GM19463 (cell line): ENCODE results near the gene SEMA5A.
A peak's percentile ranks its signal among the peaks of the same experiment; 100 is the strongest.

Experiments
- ATAC-seq: cut with Tn5 transposase; IDR thresholded peaks from one replicate; pipeline ENCODE4 v1.9.1; 2021; ENCODE audit warnings: mild to moderate bottlenecking, moderate library complexity; ENCODE audit not compliant: unreplicated experiment

SEMA5A gene

GRCh38 chr5:9545992-9546851 is at the start of gene SEMA5A:
SEMA5A (minus strand) TSS chr5:9546075; CDS start chr5:9379946, 166,129 bp downstream.
- ATAC-seq: peak; percentile 49

- no peak for ATAC-seq
Measured at GRCh38 chr5:9594913-9595312, 49.0 kb upstream of the SEMA5A start.

GRCh38 chr5:9589049-9589835 is 43.4 kb upstream of the SEMA5A start:
- ATAC-seq: no peak

- no peak for ATAC-seq
Measured at GRCh38 chr5:9588254-9588653, 42.4 kb upstream of the SEMA5A start.

GRCh38 chr5:9587135-9587534 is 41.3 kb upstream of the SEMA5A start:
- ATAC-seq: no peak

GRCh38 chr5:9582406-9582805 is 36.5 kb upstream of the SEMA5A start:
- ATAC-seq: no peak

GRCh38 chr5:9573796-9574195 is 27.9 kb upstream of the SEMA5A start:
- ATAC-seq: no peak

GRCh38 chr5:9572246-9572645 is 26.4 kb upstream of the SEMA5A start:
- no peak for ATAC-seq

- no peak for ATAC-seq
Measured at GRCh38 chr5:9570876-9571275, 25.0 kb upstream of the SEMA5A start.

GRCh38 chr5:9567039-9567438 is 21.2 kb upstream of the SEMA5A start:
- no peak for ATAC-seq

GRCh38 chr5:9564752-9565151 is 18.9 kb upstream of the SEMA5A start:
- no peak for ATAC-seq

- no peak for ATAC-seq
Measured at GRCh38 chr5:9562141-9562540, 16.3 kb upstream of the SEMA5A start.

- ATAC-seq: no peak
Measured at GRCh38 chr5:9559965-9560364, 14.1 kb upstream of the SEMA5A start.

GRCh38 chr5:9558319-9558965 is 12.6 kb upstream of the SEMA5A start:
- no peak for ATAC-seq

GRCh38 chr5:9557696-9558095 is 11.8 kb upstream of the SEMA5A start:
- ATAC-seq: no peak

- no peak for ATAC-seq
Measured at GRCh38 chr5:9555961-9556360, 10.1 kb upstream of the SEMA5A start.

GRCh38 chr5:9554122-9554521 is 8.2 kb upstream of the SEMA5A start:
- no peak for ATAC-seq

GRCh38 chr5:9553561-9553960 is 7.7 kb upstream of the SEMA5A start:
- no peak for ATAC-seq

GRCh38 chr5:9551567-9552537 is 6.0 kb upstream of the SEMA5A start:
- no peak for ATAC-seq

- no peak for ATAC-seq
Measured at GRCh38 chr5:9549941-9550340, 4.1 kb upstream of the SEMA5A start.
